PC-9 (cell line): ENCODE measurements around the gene GRIK3.

Source experiments
- CTCF ChIP-seq: fragments of 200-600 bp; sonication (generic); conservative IDR thresholded peaks from 2 replicates; pipeline ENCODE4 v1.6.1; 2017; ENCODE audit warnings: mixed run types, antibody characterized with exemption, mild to moderate bottlenecking, moderate library complexity
- EZH2 ChIP-seq: fragments of 200-600 bp; sonication (generic); IDR thresholded peaks from 2 replicates; pipeline ENCODE4 v1.8.0; 2017; ENCODE audit warnings: antibody characterized with exemption, low read depth

GRCh38 chr1:36842448-36842847 is 191.9 kb downstream of the GRIK3 start:
- TF ChIP-seq CTCF, result no peak
- no peak for TF ChIP-seq EZH2
